ENCODE data around the gene MPC1.

DNA sequence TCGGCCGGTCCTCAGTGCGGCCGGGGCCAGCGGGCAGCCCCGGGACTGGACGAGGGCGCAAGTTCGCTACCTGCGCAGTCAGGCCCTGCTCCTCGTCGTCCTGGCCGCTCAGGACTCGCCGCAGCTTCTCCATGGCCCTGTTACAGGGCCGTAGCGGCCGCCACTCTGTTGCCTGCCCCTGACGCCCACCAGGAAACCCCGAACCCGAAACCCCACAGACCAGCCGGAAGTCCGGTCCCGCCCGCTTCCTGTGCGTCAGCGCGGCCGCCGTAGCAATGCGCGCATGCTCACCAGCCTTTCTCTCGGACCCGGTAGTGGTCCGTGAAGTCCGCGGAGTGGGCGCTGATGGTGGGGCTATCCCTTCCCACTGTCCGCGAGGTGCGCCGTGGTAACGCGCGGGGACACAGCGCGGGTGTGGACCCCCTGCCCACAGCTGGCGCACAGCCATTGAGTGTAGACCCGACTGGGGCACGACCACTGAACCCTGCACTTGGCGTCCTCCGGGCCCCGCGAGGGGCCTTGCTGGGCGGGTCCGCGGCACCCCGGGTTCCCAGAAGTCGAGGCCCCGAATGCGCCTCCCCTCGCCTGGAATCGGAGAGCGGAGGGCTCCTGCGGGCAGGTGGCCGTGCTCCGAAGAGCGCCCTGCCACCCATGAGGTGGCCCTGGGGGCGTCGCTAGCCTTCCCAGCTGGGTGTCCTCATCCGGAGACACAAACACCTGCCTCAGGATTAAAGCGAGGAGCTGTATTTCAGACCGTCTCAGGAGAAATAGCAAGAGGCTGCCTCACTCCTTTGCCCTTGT is 40.2 kb downstream of the MPC1 start, which contains the start of gene SFT2D1:
- TF ChIP-seq, protein P1, sequence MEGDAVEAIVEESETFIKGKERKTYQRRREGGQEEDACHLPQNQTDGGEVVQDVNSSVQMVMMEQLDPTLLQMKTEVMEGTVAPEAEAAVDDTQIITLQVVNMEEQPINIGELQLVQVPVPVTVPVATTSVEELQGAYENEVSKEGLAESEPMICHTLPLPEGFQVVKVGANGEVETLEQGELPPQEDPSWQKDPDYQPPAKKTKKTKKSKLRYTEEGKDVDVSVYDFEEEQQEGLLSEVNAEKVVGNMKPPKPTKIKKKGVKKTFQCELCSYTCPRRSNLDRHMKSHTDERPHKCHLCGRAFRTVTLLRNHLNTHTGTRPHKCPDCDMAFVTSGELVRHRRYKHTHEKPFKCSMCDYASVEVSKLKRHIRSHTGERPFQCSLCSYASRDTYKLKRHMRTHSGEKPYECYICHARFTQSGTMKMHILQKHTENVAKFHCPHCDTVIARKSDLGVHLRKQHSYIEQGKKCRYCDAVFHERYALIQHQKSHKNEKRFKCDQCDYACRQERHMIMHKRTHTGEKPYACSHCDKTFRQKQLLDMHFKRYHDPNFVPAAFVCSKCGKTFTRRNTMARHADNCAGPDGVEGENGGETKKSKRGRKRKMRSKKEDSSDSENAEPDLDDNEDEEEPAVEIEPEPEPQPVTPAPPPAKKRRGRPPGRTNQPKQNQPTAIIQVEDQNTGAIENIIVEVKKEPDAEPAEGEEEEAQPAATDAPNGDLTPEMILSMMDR (IDR thresholded peaks at IDR 0.05; ENCODE audit: low read length), result no peak
- no peak for TF ChIP-seq EZH2phosphoT487 (IDR thresholded peaks at IDR 0.05; ENCODE audit: low read length)
- no peak for TF ChIP-seq EZH2 (optimal IDR thresholded peaks at IDR 0.05; ENCODE audit: low read depth, low read length)
